ENCODE results near the gene ROR2. TPM values are rescaled to one million over a fixed set of nuclear protein-coding genes. Genes with fewer than 3 reads are reported as not detected.

ROR2 gene
- total and polyA plus RNA-seq, 2 of the 8 experiments (the other 6 are each of a cell fraction or from before 2014, with no cell fraction given) = 2.7 to 4.3 TPM

GRCh38 chr9:91913096-91913495 is 36.9 kb downstream of the ROR2 start (continued):
- TF ChIP-seq EGR1 (IDR thresholded peaks at IDR 0.05; ENCODE audit: borderline replicate concordance, low read depth, low read length) = no peak
- TF ChIP-seq SRF (IDR thresholded peaks at IDR 0.05; ENCODE audit: low read depth, low read length) = no peak
- no peak for TF ChIP-seq TAF7 (optimal IDR thresholded peaks at IDR 0.05; ENCODE audit: borderline replicate concordance, low read depth, low read length)

Measured in H1 (cell line).